Transverse colon (tissue), 4 donors: ENCODE data around the gene ATXN7L2. TPM values are rescaled to one million over a fixed set of nuclear protein-coding genes. Genes with fewer than 3 reads are reported as not detected.

ENCODE experiments used
- DNase-seq: peaks from one replicate; pipeline ENCODE4 v3.0.0-alpha.2; 2019
- H3K27ac ChIP-seq, 4 donors: fragments of 200-600 bp; sonication (generic); 2 replicates each; pipeline ENCODE4 v1.5.1; 2016 to 2018; ENCODE audit warnings: inconsistent platforms in 4 of 4
- H3K27me3 ChIP-seq: fragments of 200-600 bp; sonication (generic); 2 replicates; pipeline ENCODE4 v1.5.1; 2017; ENCODE audit warnings: inconsistent platforms
- H3K36me3 ChIP-seq, 4 donors: fragments of 200-600 bp; sonication (generic); 2 replicates each; pipeline ENCODE4 v1.5.1; 2017 to 2019; ENCODE audit warnings: inconsistent platforms in 4 of 4
- H3K4me1 ChIP-seq, 4 donors: fragments of 200-600 bp; sonication (generic); 2 replicates each; pipeline ENCODE4 v1.5.1; 2017 to 2020; ENCODE audit warnings: inconsistent platforms in 4 of 4
- H3K4me3 ChIP-seq, 4 donors: fragments of 200-600 bp; sonication (generic); 1 replicate in 1 of 4; 2 replicates in 3 of 4; pipeline versions ENCODE4 v1.5.1 to v1.6.1; 2017 to 2019; ENCODE audit warnings: inconsistent platforms in 4 of 4
- H3K9me3 ChIP-seq, 2 donors: fragments of 200-600 bp; sonication (generic); 2 replicates each; pipeline ENCODE4 v1.5.1; 2017 to 2019; ENCODE audit warnings: inconsistent platforms in 2 of 2
- CTCF ChIP-seq, 5 experiments: fragments of 200-600 bp in 3 of 5; fragments of 450-650 bp in 2 of 5; sonication (generic) in 3 of 5; IDR thresholded peaks; 1 replicate in 2 of 5; 2 replicates in 3 of 5; pipeline ENCODE4 v1.5.1; 2016 to 2017; ENCODE audit warnings: antibody characterized with exemption in 5 of 5, inconsistent platforms in 3 of 5, mild to moderate bottlenecking in 2 of 5, moderate library complexity in 1 of 5
- EP300 ChIP-seq: sonication (generic); formaldehyde crosslinking; IDR thresholded peaks from one replicate; pipeline ENCODE4 v1.6.1; 2017; ENCODE audit warnings: antibody characterized with exemption, low read depth
- POLR2A ChIP-seq: fragments of 450-650 bp; IDR thresholded peaks from one replicate; pipeline ENCODE4 v1.6.1; 2016; ENCODE audit warnings: antibody characterized with exemption, mild to moderate bottlenecking, moderate library complexity
- POLR2AphosphoS5 ChIP-seq, 3 donors: sonication (generic); formaldehyde crosslinking; IDR thresholded peaks; one replicate each; pipeline ENCODE4 v1.6.1; 2016; ENCODE audit warnings: antibody characterized with exemption in 3 of 3
- WGBS, 2 donors: methylation state at CpG; one replicate each; pipeline ENCODE4 v1.1.5; 2018; ENCODE audit warnings: low coverage in 1 of 2; 5-methylcytosine and 5-hydroxymethylcytosine counted together
- in situ Hi-C, 4 donors: fragments of 200-750 bp; cut with MboI; loops; one replicate each; pipeline versions ENCODE4 v1.15.0 to v1.15.1; 2017; ENCODE audit warnings: low sequenced_read_pairs in 3 of 4, low pct_ligation_motif_present in 1 of 4, low pct_unique_long_range_greater_than_20kb in 1 of 4
- intact Hi-C: fragments of 100-400 bp; cut with DNase I; formaldehyde crosslinking; loops from one replicate; pipeline ENCODE4 v1.15.1; 2023; ENCODE audit warnings: low total_unique reads
- total RNA-seq, 4 donors: library from RNA; depleted of rRNA; stranded (reverse); fragments of >200 nt; gene quantifications; one replicate each; pipeline ENCODE4 v1.1.0, GENCODE V29; 2016

The ATXN7L2 gene
- total RNA-seq, result 10 to 100 TPM in 1 of 4 donors, 1 to 10 TPM in 3; 2.7 to 12.3 (median 6.2) TPM

GRCh38 chr1:109483672-109484518 is at the start of gene ATXN7L2:
Gene ATXN7L2 (plus strand): TSS chr1:109483905. CDS start chr1:109483954, 49 bp downstream.
- 1 to 2% methylated on average over 9 to 33 of the region's 73 CpGs for WGBS, 2 donors
- H3K9me3 ChIP-seq, result no peaks in the 10 kb centered on the region
- intact Hi-C loops (no loop called here), in situ Hi-C loops (no loop called here)
- TF ChIP-seq POLR2AphosphoS5 (IDR thresholded peaks at IDR 0.05), result peak; percentile 9 to 46 (median 32)
- TF ChIP-seq POLR2A, result peak; percentile 62
- TF ChIP-seq EP300, result no peak
- no peaks in the 10 kb centered on the region for H3K36me3 ChIP-seq
- peak within 1 kb of the TSS; percentile 62 to 80 (median 66) for H3K4me3 ChIP-seq
- DNase-seq, result peak; percentile 93
- peaks cover 8 to 20% (median 13%) of the 10 kb centered on the region in 4 donors for H3K4me1 ChIP-seq
- peak within 1 kb of the TSS; percentile 88 to 94 (median 92) for H3K27ac ChIP-seq
- H3K27me3 ChIP-seq, result peaks cover 2% of the 10 kb centered on the region

GRCh38 chr1:109434484-109434883 is 49.2 kb upstream of the ATXN7L2 start:
- H3K36me3 ChIP-seq, result no peaks in the 10 kb centered on the region
- H3K4me1 ChIP-seq, result no peaks in the 10 kb centered on the region
- DNase-seq, result no peak
- intact Hi-C loops (no loop called here), in situ Hi-C loops (no loop called here)
- no peak for TF ChIP-seq POLR2AphosphoS5 (IDR thresholded peaks at IDR 0.05)
- TF ChIP-seq CTCF (IDR thresholded peaks at IDR 0.05), result no peak
- TF ChIP-seq EP300, result no peak
- no peak for TF ChIP-seq POLR2A
- H3K4me3 ChIP-seq, result no peak overlapping the region
- no peaks in the 10 kb centered on the region for H3K27me3 ChIP-seq
- 88% methylated on average over 1 of the region's 1 CpG; no CpG with 5 or more reads in 1 of the 2 donors for WGBS, 2 donors
- H3K27ac ChIP-seq, result no peak overlapping the region
- H3K9me3 ChIP-seq, result no peaks in the 10 kb centered on the region

GRCh38 chr1:109438798-109439297 is 44.9 kb upstream of the ATXN7L2 start:
- intact Hi-C loops (no loop called here), in situ Hi-C loops (no loop called here)
- no peak for DNase-seq
- Histone ChIP-seq H3K27ac (no peak overlapping the region), H3K36me3 (no peaks in the 10 kb centered on the region), H3K9me3 (no peaks in the 10 kb centered on the region), H3K4me3 (no peak overlapping the region), H3K4me1 (no peaks in the 10 kb centered on the region), H3K27me3 (peaks cover 23% of the 10 kb centered on the region)
- WGBS, 2 donors, result 68 to 86% methylated on average over 2 to 3 of the region's 3 CpGs
- no peak for TF ChIP-seq POLR2AphosphoS5 (IDR thresholded peaks at IDR 0.05)
- no peak for TF ChIP-seq POLR2A
- no peak for TF ChIP-seq CTCF (IDR thresholded peaks at IDR 0.05)
- no peak for TF ChIP-seq EP300

- no peaks in the 10 kb centered on the region for H3K36me3 ChIP-seq
- no peaks in the 10 kb centered on the region for H3K9me3 ChIP-seq
- H3K4me1 ChIP-seq, result no peaks in the 10 kb centered on the region
- H3K27me3 ChIP-seq, result peaks cover 36% of the 10 kb centered on the region
- in situ Hi-C loops, result no loop called here
- 11 to 25% methylated on average over 1 of the region's 1 CpG for WGBS, 2 donors
- no peak for TF ChIP-seq CTCF (IDR thresholded peaks at IDR 0.05)
- no peak for TF ChIP-seq POLR2AphosphoS5 (IDR thresholded peaks at IDR 0.05)
- TF ChIP-seq POLR2A, result no peak
- TF ChIP-seq EP300, result no peak
- no peak overlapping the region for H3K27ac ChIP-seq
- H3K4me3 ChIP-seq, result no peak overlapping the region
- intact Hi-C loops, result no loop called here
- no peak for DNase-seq
These were observed 42.6 kb upstream of the ATXN7L2 start for GRCh38 chr1:109441069-109441468.
